Mesothelial cell of epicardium (in vitro differentiated cells): Measurements from ENCODE around the gene POLRMT. TPM values are rescaled to one million over a fixed set of nuclear protein-coding genes. Genes with fewer than 3 reads are reported as not detected.
A peak's percentile ranks its signal among the peaks of the same experiment; 100 is the strongest.

ENCODE experiments used
- DNase-seq, 2 experiments: peaks; one replicate each; pipeline ENCODE4 v3.0.0; 2021; ENCODE audit warnings: low spot score in 2 of 2; ENCODE audit not compliant: unreplicated experiment in 2 of 2
- H3K27ac Mint-ChIP-seq: 2 replicates; pipeline ENCODE4 v1.8.0; 2021; ENCODE audit warnings: mixed read lengths
- H3K27me3 Mint-ChIP-seq: 2 replicates; pipeline ENCODE4 v1.8.0; 2021; ENCODE audit warnings: low read depth, mixed read lengths
- H3K36me3 Mint-ChIP-seq: 2 replicates; pipeline ENCODE4 v1.8.0; 2021; ENCODE audit warnings: mixed read lengths
- H3K4me1 Mint-ChIP-seq: 2 replicates; pipeline ENCODE4 v1.8.0; 2021; ENCODE audit warnings: mixed read lengths
- H3K4me3 Mint-ChIP-seq: 2 replicates; pipeline ENCODE4 v1.8.0; 2021; ENCODE audit warnings: mild to moderate bottlenecking, moderate library complexity, mixed read lengths
- H3K9me3 Mint-ChIP-seq: 2 replicates; pipeline ENCODE4 v1.8.0; 2021; ENCODE audit warnings: mixed read lengths
- CTCF ChIP-seq: fragments of 200-600 bp; sonication (generic); IDR thresholded peaks from one replicate; pipeline ENCODE4 v1.5.0; 2021; ENCODE audit warnings: antibody characterized with exemption; ENCODE audit not compliant: unreplicated experiment
- total RNA-seq: library from RNA; stranded (reverse); gene quantifications from 3 replicates; pipeline ENCODE4 v1.2.1, GENCODE V29; 2021

Gene POLRMT
- total RNA-seq, 1 donor from 2014 or later = 56.4 TPM

GRCh38 chr19:570937-571565, 62.3 kb downstream of the POLRMT start:
- Mint-ChIP-seq H3K4me1 (peaks cover 44% of the 10 kb centered on the region), H3K9me3 (peaks cover 3% of the 10 kb centered on the region), H3K36me3 (peaks cover 5% of the 10 kb centered on the region), H3K4me3 (peak overlapping the region; percentile 78), H3K27me3 (no peaks in the 10 kb centered on the region), H3K27ac (peak overlapping the region; percentile 98)
- DNase-seq = peak in 1 of 2 experiments; percentile 20
- no peak for TF ChIP-seq CTCF

- TF ChIP-seq CTCF = no peak
- Mint-ChIP-seq H3K9me3 (peaks cover 3% of the 10 kb centered on the region), H3K27me3 (no peaks in the 10 kb centered on the region), H3K27ac (no peak overlapping the region), H3K4me3 (peak overlapping the region; percentile 53), H3K36me3 (peaks cover 5% of the 10 kb centered on the region), H3K4me1 (peaks cover 41% of the 10 kb centered on the region)
- no peak for DNase-seq
Observed at GRCh38 chr19:570251-570686, 63.1 kb downstream of the POLRMT start.

- H3K9me3 Mint-ChIP-seq = peaks cover 5% of the 10 kb centered on the region
- DNase-seq = no peak
- TF ChIP-seq CTCF = no peak
- peaks cover 26% of the 10 kb centered on the region for H3K4me1 Mint-ChIP-seq
- H3K36me3 Mint-ChIP-seq = peaks cover 10% of the 10 kb centered on the region
- peak overlapping the region; percentile 97 for H3K27ac Mint-ChIP-seq
- no peaks in the 10 kb centered on the region for H3K27me3 Mint-ChIP-seq
- peak overlapping the region; percentile 50 for H3K4me3 Mint-ChIP-seq
Observed at GRCh38 chr19:567296-567900, 65.9 kb downstream of the POLRMT start.

Other genes starting within 250 kb of the POLRMT start
- gene C2CD4C, start 224.4 kb downstream of the POLRMT start, total RNA-seq = 7.8 to 8.1 TPM (median 7.9 TPM) in 3 replicates
- 85.1 to 91.0 TPM (median 86.4 TPM) in 3 replicates for gene SHC2, start 172.5 kb downstream of the POLRMT start, total RNA-seq
- 0.75 to 1.1 TPM (median 0.98 TPM) in 3 replicates for gene MADCAM1, start 137.1 kb downstream of the POLRMT start, total RNA-seq
- gene TPGS1, start 126.0 kb downstream of the POLRMT start, total RNA-seq = 30.8 to 32.4 TPM (median 32.3 TPM) in 3 replicates
- gene CDC34, start 101.8 kb downstream of the POLRMT start, total RNA-seq = 98.1 to 106 TPM (median 99.5 TPM) in 3 replicates
- gene GZMM, start 89.5 kb downstream of the POLRMT start, total RNA-seq = 0.25 to 0.40 TPM (median 0.29 TPM) in 3 replicates
- 414 to 431 TPM (median 414 TPM) in 3 replicates for gene BSG, start 60.9 kb downstream of the POLRMT start, total RNA-seq
- gene HCN2, start 43.7 kb downstream of the POLRMT start, total RNA-seq = 1.1 to 1.6 TPM (median 1.5 TPM) in 3 replicates
- gene FGF22, start 6.3 kb upstream of the POLRMT start, total RNA-seq = 0.25 to 0.38 TPM in 2 of 3 replicates, not detected in the other
- 41.6 to 47.3 TPM (median 47.1 TPM) in 3 replicates for gene RNF126, start 29.7 kb upstream of the POLRMT start, total RNA-seq
- gene FSTL3, start 42.9 kb upstream of the POLRMT start, total RNA-seq = 64.1 to 65.5 TPM (median 64.6 TPM) in 3 replicates
- not detected in 3 replicates for gene PRSS57, start 61.9 kb upstream of the POLRMT start, total RNA-seq
- gene PALM, start 75.4 kb upstream of the POLRMT start, total RNA-seq = 80.5 to 87.1 TPM (median 86.9 TPM) in 3 replicates
- gene MISP, start 117.6 kb upstream of the POLRMT start, total RNA-seq = 1.4 to 2.2 TPM (median 1.5 TPM) in 3 replicates
- 447 to 482 TPM (median 459 TPM) in 3 replicates for gene PTBP1, start 163.9 kb upstream of the POLRMT start, total RNA-seq
- 140 to 162 TPM (median 152 TPM) in 3 replicates for gene PLPPR3, start 188.4 kb upstream of the POLRMT start, total RNA-seq
- 6.4 to 7.1 TPM (median 6.7 TPM) in 3 replicates for gene AZU1, start 194.3 kb upstream of the POLRMT start, total RNA-seq
- 0.23 TPM in 1 of 3 replicates, not detected in the others for gene PRTN3, start 207.5 kb upstream of the POLRMT start, total RNA-seq
- not detected in 3 replicates for gene ELANE, start 218.8 kb upstream of the POLRMT start, total RNA-seq
- 3.2 to 3.5 TPM (median 3.4 TPM) in 3 replicates for gene CFD, start 226.1 kb upstream of the POLRMT start, total RNA-seq